Renal cortex interstitium (tissue), 11 donors: Measurements from ENCODE around the gene GAB1. TPM values are rescaled to one million over a fixed set of nuclear protein-coding genes. Genes with fewer than 3 reads are reported as not detected.

Experiments used
- DNase-seq, 11 donors: peaks; one replicate each; pipeline ENCODE4 v3.0.0-alpha.2; 2013; ENCODE audit warnings: low read depth in 9 of 11, low spot score in 4 of 11; ENCODE audit errors: extremely low read depth in 1 of 11
- polyA plus RNA-seq, 3 donors: library from polyadenylated mRNA; unstranded; fragments of 120-200 nt; gene quantifications; one replicate each; pipeline ENCODE4 v1.2.1, GENCODE V29; 2013; ENCODE audit not compliant: insufficient read length in 3 of 3

The GAB1 gene
- polyA plus RNA-seq, 3 donors = 39.9 to 51.5 (median 48.2) TPM

DNA sequence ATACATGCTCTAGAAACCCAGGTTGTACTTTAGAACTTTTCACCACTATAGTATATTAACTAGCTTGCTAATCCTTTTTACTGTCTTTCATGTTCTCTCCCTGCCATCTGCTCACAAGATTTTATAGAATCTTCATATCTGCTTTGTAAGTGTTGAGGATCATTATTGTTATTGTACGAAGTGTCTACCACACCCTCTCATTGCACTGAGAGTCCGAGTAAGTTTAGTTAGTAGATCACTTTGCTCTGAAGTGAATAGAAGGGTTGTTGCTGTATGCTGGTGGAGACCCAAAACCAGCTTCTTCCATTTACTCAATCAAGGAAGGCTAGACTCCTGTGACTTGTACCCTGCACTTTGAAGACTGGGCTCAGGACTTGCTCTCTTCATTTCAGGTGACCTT is 17.1 kb downstream of the GAB1 start:
- no peak for DNase-seq

DNA sequence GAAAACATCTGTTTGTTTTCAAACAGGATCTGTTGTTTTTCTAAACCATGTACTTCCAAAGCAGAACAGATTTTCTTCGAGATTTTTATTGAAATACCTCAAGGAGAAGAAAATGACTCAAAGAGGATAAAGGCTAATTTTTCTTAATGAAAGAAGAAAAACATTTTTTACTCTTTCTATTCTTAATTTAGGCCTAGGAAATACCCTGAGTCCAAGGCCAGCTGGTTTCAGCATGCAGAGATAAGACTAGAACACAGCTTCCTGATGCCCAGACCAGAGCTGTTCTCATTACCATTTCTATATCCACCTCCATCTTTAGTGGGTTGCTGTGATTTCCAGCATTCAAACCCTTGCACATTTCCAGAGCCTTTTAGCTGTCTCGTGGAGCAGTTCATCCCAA is 18.3 kb downstream of the GAB1 start:
- no peak for DNase-seq

DNA sequence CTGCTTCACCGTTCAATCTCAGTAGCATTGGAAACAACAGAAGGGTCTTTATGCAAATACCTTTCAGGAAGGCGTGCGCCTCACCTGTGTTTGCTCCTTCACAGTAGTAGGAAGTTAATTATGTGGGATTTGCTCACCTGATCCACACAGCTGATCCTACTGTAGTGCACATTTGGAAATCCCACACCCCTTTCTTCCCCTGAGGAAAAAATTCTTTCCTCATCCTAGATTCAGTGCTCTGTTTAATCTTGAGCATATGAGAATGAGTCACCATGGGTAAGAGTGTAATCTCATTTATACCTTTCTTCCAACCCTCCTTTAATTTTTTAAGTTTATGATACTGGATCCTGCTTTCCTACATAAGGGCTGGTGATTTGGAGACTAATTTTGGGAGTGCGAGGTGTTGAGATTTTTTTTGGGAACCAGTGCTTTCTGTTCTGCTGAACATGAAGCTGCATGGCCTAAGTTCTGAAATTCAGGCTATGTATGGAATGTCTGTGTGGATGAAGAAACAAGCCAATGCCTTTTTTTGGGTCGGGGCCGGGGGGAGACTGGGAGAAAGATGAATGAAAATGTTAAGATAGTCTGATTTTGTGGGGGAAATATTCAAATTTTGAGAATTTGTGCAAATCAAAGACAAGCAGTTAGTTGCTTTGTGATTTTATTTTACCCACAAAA is 19.0 kb downstream of the GAB1 start:
- DNase-seq = no peak

DNA sequence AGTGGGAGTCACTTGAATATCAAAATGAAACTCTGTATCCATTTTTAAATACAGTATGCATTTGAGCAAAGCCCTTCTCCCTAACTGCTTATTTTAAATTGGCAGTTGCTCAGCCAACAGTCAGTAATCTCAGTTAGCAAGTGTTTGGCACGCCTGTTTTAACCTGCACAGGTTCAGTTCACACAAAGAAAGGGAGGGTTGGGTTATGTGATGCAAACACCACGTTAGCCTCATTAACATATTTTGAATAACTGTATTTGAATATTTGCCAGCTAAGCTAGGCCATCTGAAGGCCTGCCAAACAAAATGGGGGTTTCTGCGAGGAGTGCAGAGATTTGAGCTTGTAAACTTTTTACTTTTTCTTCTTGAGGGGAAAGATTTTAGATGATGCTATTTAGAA is 19.8 kb downstream of the GAB1 start:
- DNase-seq = no peak

DNA sequence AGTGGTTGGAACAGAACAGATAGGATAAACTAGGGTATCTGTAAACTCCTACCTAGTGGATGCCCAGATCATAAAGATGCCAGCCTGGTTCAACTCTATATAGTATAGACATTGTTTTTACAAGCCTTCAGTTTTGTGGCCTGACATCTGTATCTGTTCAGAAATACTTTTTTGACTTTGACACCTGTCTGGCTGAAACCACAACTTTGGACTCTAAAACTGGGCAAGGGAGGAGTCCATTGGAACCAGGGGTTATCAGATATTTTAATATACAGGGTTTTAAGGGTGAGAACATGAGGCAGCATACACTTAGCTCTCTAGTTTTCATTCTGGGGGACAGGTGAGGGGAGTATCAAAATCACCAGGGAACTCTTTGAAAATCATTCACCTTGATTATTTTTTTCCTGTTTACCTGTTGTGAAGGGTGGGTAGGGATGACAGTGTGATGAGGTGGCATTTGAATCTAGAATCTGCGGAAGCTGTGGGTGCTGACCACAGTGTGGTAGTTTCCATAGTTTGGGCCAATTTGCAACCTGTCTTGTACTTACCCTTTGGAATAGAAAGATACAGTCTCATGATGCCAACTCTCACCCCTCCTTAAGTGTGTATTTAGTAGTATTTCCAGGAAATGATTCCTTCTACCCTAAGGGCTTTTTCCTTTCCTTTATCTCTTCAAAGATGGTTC is 20.6 kb downstream of the GAB1 start:
- no peak for DNase-seq

DNA sequence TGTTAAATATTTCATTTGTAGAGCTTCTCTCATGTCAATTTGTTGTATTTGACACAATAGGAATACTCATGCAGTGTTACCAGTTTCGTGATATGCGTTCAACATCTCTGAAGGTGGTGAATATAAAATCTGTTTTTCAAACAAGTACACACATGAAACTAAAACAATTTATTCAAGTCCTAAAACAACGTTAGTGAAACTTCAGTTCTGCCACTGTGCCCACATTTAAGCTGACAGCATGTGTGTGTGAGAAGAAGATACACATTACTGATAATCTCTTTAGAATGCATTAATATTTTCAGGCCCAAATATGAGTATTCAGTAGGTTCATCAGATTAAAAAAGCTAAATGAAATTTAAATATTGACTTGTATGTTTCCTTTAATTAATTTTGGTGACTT is 21.7 kb downstream of the GAB1 start:
- DNase-seq = no peak

DNA sequence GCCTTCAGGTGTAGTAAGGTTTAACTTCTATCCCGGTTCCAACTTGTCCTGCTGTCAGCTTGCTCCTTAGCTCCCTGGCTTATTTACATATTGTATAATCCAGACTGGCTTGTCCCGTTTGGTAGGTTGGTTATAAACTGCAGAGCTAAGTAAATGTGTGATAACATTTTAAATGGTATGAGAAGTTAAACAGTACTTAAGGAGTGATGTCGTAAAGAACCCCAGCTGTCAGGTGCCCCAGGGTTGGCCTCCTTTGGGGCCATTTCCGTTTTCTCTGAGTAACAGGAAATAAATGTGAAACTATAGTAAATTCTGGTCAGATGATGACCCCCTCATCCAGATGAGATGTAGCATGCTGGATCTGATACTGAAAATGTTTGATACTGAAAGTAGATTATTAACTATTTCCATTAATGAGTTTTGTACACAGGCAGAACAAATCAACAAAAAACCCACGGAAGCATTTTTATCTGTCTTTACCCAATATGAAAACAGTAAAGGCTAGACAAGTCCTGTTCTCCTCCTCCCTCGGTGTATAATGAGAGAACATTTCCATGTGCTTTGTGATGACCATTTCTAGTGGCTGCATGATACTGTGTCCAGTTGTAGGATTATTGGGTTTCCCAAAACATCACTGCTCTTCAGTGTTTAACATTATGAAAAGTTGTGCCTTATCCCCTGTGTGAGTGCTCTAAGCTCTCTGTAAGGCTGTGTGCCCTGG is 22.4 kb downstream of the GAB1 start:
- DNase-seq = peak in 4 of 11 donors; percentile 52 to 79 (median 69)

DNA sequence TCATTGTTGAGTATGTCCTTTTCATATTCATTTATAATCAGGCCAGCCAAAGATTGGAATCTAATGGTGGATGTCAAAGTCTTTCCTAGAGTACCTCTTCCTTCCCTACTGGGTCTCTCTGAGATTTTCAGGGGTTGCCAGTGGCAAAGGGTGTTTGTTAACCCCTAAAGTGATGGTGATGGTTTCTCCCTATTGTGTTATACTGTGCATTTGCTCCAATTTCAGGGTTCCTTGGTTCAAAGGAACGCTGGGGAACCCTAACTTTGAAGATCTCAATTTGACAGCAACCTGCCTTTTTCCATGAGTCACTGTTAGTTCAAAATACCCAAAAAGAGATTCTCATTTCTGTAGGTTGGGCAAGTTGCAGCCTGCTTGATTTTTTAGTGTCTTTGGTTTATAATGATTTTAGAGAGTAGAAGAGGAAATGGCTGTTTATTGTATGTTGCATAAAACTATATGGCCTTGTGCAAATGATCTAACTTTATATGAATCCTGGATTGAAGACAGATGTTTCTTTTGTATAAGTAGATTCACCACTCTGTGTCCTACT is 23.0 kb downstream of the GAB1 start:
- no peak for DNase-seq

DNA sequence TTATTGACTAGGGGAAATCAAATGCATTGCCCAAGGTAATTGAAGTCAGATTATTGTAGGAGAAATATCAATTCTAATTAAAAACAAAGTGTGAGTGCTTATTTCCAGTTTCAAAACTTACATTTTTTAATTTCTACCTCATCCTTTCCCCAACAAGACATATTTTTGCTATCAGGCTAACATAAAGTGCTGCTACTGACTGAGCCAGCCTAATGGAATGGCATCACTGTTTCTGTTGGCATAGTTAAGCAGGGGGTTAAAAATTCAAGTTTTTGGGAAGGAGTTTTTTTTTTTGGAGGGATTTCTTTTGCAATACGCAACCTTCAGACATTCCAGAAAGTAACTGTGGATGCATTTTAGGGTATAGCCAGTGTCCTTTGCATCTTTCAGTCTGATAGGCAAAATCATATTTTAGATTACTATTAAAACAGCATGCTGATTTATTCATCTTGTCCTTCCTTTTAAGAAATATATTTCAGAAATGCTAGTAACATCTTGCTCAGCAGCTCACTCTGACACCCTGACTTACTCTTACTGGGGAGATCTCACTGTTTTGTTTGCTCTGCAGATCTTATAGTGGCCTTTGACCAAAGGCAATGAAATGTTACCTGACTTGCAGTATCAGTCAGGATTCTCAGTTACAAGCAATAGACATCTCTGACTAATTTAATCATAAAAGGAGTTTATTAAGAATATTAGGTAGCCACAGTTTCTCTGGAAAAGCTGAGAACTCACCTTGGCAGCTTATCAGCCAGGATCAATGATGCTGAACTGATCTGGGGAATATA is 24.4 kb downstream of the GAB1 start:
- no peak for DNase-seq

DNA sequence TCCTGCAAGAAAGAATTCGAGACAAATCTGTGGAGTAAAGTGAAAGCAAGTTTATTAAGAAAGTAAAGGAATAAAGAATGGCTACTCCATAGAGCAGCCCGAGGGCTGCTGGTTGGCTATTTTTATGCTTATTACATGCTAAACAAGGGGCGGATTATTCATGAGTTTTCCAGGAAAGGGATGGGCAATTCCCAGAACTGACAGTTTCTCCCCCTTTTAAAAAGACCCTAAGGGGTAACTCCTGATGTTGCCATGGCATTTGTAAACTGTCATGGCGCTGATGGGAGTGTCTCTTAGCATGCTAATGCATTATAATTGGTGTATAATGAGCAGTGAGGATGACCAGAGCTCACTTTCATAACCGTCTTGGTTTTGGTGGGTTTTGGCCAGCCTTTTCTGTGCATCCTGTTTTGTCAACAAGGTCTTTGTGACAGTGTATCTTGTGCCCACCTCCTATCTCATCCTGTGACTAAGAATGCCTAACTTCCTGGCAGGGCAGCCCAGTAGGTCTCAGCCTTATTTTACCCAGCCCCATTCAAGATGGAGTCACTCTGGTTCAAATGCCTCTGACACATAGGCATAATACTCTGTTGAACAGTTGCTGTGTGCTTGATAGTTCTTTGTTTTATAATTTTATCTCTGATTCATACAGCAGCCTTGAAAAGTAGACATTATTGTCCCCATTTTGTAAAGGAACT is 25.8 kb downstream of the GAB1 start:
- no peak for DNase-seq

DNA sequence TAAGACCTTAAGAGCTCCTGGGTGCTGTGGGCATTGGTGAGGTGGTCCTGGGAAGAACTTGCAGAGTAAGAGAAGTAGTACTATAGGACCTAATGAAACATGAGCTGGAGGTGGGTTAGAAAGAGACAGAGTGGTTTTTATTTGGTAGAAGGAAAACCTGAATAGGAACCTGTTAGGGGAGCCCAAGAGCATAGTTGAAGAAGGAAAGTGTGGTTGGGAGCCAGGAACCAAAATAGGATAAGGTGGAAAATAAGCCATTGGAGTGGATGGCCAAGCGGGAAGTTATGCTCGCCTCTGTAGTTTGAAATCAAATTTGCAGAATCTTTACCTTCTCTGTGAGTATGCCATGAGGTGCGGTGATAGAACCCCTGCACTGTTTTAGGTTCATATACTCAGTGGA is 26.7 kb downstream of the GAB1 start:
- DNase-seq = no peak

DNA sequence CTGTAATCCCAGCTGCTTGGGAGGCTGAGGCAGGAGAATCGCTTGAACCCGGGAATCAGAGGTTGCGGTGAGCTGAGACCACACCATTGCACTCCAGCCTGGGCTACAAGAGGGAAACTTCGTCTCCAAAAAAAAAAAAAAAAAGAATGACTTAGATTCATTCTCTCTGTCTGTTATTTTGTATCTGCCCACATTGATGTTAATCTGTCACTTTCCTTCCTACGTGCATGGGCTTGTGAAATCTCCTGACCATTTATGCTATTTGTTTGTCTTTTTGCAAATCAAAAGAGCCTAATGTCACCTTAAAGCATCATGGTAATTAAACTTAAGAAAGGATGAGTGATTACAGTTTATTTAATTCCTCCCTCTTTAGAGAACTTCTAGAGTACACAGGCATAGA is 27.4 kb downstream of the GAB1 start:
- no peak for DNase-seq

DNA sequence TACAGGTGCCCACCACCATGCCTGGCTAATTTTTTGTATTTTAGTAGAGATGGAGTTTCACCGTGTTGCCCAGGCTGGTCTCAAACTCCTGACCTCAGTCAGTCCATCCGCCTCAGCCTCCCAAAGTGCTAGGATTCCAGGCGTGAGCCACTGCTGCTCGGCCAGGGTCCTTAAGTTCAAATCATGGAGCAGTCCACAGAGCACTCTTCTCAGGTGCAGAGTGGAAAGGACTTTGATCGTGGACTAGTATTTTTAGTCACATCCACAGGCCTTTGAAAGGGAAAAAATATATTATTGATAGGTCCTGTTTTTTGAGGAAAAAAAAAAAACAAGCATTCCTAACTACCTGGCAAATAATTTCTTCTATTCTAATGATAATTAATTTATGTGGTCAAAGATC is 31.2 kb downstream of the GAB1 start:
- no peak for DNase-seq

DNA sequence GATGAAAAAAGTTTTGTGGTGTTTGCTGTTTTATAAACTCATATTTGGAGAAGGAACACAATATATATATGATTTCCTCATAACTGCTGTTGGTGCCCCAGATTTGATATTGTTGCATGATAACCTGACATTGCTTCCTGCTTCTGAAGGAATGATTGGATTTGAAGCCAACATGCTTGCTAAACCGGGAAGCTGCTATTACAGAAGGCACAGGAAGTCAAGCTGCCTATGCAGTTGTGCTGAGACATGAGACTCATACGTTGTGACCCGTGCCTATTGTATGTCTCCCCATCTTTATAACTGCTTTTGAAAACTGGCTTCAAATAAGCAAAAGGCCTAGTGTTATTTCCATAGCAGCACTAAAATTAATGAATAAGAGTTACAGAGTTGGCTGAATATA is 32.9 kb downstream of the GAB1 start:
- DNase-seq = no peak

DNA sequence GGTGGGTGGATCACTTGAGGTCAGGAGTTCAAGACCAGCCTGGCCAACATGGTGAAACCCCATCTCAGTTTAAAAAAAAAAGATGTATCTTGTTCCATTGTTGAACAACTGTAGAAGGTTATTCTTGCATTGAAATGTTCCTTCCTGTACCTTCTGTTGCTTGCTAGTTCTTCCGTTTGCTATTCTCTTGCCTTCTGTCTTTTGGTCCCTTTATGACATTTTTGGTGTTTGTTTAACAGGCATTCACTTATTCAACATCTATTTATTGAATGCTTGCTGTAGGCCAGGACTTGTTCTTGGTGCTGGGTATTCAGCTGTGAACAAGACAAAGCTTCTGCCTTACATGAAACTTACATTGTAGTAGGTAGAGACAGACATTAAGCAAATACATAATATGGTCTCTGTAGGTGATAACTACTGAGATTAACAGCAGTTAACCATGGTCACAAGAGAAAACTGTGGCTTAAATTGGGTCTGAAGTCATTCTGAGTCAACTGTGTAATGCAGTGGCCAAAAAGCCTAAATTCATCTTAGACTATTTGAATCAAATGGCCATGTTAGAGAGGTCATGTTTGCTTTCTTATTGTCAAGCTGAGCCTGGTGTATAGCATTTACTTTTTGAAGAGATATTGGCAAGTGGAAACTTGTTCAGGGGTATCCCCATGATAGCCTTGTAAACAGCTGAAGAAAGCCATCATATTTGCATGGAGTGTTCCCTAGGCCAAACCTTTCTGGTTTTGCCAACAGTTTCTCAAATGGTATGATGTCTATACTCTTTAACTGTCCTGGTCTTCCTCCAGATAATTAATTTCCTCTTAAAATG is 35.6 kb downstream of the GAB1 start:
- no peak for DNase-seq

DNA sequence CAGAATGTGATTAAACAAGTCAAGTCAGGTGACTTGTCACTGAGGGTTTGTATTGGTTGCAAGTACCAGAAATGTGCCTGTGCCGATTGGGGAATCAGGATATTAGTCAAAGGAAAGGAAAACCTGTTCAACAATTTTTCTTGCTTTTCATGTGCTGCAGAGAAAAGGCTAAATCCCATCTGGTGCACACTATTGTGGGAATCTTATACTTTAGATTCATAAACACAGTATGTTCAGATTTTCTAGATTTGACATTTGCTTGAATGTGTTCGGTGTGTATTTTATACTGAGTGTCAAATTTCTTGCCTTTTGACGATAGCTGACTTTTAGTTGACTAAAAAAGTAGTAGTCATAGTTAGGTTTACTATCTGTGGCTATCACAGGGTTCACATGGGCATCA is 37.6 kb downstream of the GAB1 start:
- no peak for DNase-seq

DNA sequence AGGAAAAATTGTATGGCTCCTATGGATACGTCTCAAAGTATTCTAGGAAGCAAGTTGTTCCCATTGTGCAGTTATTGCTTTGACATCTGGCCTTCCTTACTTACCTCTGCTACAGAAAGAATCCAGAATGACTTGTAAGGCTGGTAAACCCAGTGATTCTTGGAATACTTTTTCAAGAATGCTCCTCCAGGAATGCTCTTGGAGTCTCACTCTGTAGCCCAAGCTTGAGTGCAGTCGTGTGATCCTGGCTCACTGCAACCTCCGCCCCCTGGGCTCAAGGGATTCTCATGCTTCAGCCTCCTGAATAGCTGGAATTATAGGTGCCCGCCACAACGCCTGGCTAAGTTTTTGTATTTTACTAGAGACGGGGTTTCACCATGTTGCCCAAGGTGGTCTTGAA is 38.1 kb downstream of the GAB1 start:
- DNase-seq = no peak
